ENCODE data around the gene RPS26.

Gene RPS26

GRCh38 chr12:56086608-56087007, 44.9 kb downstream of the RPS26 start:
- no peak overlapping the region for H2AFZ ChIP-seq (ENCODE audit: low read length)
- H3K79me2 ChIP-seq (ENCODE audit: low read length) = no peaks in the 10 kb centered on the region
- no peak overlapping the region for H3K4me3 ChIP-seq (ENCODE audit: low read length)
- no peak for DNase-seq
- H3K4me2 ChIP-seq (ENCODE audit: low read depth, low read length) = no peak overlapping the region
- TF ChIP-seq EZH2phosphoT487 (IDR thresholded peaks at IDR 0.05; ENCODE audit: low read length) = no peak
- H3F3A ChIP-seq (ENCODE audit: insufficient read depth, low read length) = no peaks in the 10 kb centered on the region
- H3K4me1 ChIP-seq (ENCODE audit: low read length) = no peaks in the 10 kb centered on the region
- peaks cover 15% of the 10 kb centered on the region; the same call in 1 of the 2 replicates for H3K27me3 ChIP-seq (replicated peaks; ENCODE audit: insufficient read depth, low read length)
- no peaks in the 10 kb centered on the region for H3K9me2 ChIP-seq (replicated peaks; ENCODE audit: insufficient read depth, low read length)
- no peak overlapping the region for H3K9ac ChIP-seq (ENCODE audit: low read length)
- H4K20me1 ChIP-seq (ENCODE audit: insufficient read depth, low read length) = no peaks in the 10 kb centered on the region
- no peaks in the 10 kb centered on the region for H3K36me3 ChIP-seq (replicated peaks; ENCODE audit: insufficient read depth, low read length)
- no peaks in the 10 kb centered on the region for H3K9me3 ChIP-seq (replicated peaks; ENCODE audit: insufficient read depth, low read length)
- no peak overlapping the region for H3K27ac ChIP-seq (ENCODE audit: low read length)

- no peak overlapping the region for H3K27ac ChIP-seq (ENCODE audit: low read length)
- no peaks in the 10 kb centered on the region for H4K20me1 ChIP-seq (ENCODE audit: insufficient read depth, low read length)
- TF ChIP-seq EZH2 (optimal IDR thresholded peaks at IDR 0.05; ENCODE audit: low read depth, low read length) (no peak), EZH2phosphoT487 (IDR thresholded peaks at IDR 0.05; ENCODE audit: low read length) (no peak), CTCF (IDR thresholded peaks at IDR 0.05; ENCODE audit: low read length) (no peak)
- no peaks in the 10 kb centered on the region for H3K9me3 ChIP-seq (replicated peaks; ENCODE audit: insufficient read depth, low read length)
- no peaks in the 10 kb centered on the region for H3K79me2 ChIP-seq (ENCODE audit: low read length)
- no peak overlapping the region for H3K9ac ChIP-seq (ENCODE audit: low read length)
- peaks cover 10% of the 10 kb centered on the region; the same call in 1 of the 2 replicates for H3K27me3 ChIP-seq (replicated peaks; ENCODE audit: insufficient read depth, low read length)
- H3K4me1 ChIP-seq (ENCODE audit: low read length) = no peaks in the 10 kb centered on the region
- H3K4me2 ChIP-seq (ENCODE audit: low read depth, low read length) = no peak overlapping the region
- no peak overlapping the region for H2AFZ ChIP-seq (ENCODE audit: low read length)
- no peaks in the 10 kb centered on the region for H3F3A ChIP-seq (ENCODE audit: insufficient read depth, low read length)
- H3K36me3 ChIP-seq (replicated peaks; ENCODE audit: insufficient read depth, low read length) = no peaks in the 10 kb centered on the region
- H3K9me2 ChIP-seq (replicated peaks; ENCODE audit: insufficient read depth, low read length) = no peaks in the 10 kb centered on the region
- no peak for DNase-seq
- no peak overlapping the region for H3K4me3 ChIP-seq (ENCODE audit: low read length)
Measured at GRCh38 chr12:56087220-56087619, 45.5 kb downstream of the RPS26 start.

Data from MM.1S (cell line).